ENCODE results near the gene HPS5.

GRCh38 chr11:18365741-18366140 is 43.8 kb upstream of the HPS5 start:
- TF ChIP-seq, protein P1, sequence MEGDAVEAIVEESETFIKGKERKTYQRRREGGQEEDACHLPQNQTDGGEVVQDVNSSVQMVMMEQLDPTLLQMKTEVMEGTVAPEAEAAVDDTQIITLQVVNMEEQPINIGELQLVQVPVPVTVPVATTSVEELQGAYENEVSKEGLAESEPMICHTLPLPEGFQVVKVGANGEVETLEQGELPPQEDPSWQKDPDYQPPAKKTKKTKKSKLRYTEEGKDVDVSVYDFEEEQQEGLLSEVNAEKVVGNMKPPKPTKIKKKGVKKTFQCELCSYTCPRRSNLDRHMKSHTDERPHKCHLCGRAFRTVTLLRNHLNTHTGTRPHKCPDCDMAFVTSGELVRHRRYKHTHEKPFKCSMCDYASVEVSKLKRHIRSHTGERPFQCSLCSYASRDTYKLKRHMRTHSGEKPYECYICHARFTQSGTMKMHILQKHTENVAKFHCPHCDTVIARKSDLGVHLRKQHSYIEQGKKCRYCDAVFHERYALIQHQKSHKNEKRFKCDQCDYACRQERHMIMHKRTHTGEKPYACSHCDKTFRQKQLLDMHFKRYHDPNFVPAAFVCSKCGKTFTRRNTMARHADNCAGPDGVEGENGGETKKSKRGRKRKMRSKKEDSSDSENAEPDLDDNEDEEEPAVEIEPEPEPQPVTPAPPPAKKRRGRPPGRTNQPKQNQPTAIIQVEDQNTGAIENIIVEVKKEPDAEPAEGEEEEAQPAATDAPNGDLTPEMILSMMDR (conservative IDR thresholded peaks at IDR 0.05) = no peak
- no peak for TF ChIP-seq EZH2 (IDR thresholded peaks at IDR 0.05; ENCODE audit: low read depth)

All from PC-9 (cell line).